ENCODE results near the gene PUS7. TPM values are rescaled to one million over a fixed set of nuclear protein-coding genes. Genes with fewer than 3 reads are reported as not detected.
A peak's percentile ranks its signal among the peaks of the same experiment; 100 is the strongest.

PUS7 gene
- total RNA-seq, 8 experiments from 2014 or later: 7.2 to 42.6 (median 14.3) TPM

DNA sequence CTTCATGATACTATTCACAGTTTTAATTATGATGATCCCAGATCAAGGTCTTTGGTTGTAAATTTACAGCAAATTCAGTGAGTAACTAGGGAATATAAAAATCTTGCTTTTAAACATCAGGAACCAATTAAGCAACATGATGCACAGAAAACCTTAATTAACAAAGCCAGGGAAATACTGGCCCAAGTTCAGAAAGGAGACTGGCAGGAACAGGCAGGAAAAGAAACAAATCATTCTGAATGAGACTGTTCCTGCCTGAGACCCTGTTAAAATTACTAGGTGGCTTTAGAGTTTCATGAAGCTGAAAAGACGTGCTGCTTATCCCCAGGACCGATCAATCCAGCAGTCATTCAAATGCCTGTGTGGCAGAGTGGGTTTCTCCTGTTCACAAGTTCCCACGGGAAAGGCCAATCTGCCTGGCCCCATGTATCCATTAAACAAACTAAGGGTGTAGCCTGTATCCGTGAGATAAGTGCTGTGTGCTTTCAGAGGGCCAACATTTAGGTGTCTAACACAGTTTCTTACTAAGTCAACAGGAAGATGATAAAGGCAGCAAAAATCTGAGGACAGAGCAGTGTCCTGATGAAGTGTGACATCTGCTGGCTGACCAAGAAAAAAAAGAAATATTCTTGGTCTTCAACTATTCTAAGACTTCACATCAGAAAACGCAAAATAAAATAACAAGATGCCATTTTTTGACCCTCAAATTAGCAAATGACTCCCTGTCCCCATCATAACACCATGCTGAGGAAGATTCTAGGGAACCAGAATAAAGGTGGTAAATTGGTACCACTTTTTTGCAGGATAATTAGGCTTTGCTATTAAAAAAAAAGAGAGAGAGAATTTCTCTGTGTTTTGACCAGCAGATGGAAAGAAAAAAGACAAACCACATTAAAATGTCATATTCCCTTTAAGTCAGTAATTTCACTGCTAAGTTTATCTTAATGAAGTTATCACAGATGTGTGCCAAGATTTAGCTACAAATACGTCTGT is 34.2 kb downstream of the PUS7 start:
- Histone ChIP-seq H3K4me3 (no peak overlapping the region), H3K4me1 (replicated peaks in 1 of 2) (no peaks in the 10 kb centered on the region), H3K27ac (no peak overlapping the region)
- in situ Hi-C loops (cut with MboI; ENCODE audit: low pct_unique_long_range_greater_than_20kb in 2 of 9, low sequenced_read_pairs in 9 of 9, unreplicated experiment in 9 of 9): no loop called here
- peak; percentile 32 to 86 (median 52) for ATAC-seq (replicated peaks in 6 of 8)
- 20 to 100% (median 86%) methylated on average over 1 to 5 of the region's 6 CpGs; no CpG with 5 or more reads in 1 of the 10 experiments for WGBS, 10 experiments

DNA sequence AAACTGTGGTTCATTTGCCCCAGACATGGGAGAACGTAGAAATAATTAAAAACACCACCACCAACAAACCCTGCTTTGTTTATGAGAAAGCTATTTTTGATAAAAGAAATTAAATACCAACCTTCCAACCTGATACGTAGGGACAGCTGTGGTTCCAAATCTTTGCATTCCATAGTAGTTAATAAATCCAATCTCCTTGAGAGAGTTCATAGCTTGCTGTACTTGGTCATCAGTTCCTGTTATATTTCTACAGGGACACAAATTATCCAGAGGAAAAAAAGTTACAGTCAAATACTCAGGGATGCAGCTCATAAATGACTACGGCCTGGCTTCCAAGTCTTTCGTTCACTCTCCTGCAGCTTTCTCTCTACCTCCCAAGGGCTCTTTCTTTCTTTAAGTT is 41.1 kb downstream of the PUS7 start:
- WGBS, 10 experiments: 86 to 100% (median 94%) methylated on average over 2 to 4 of the region's 4 CpGs; no CpG with 5 or more reads in 2 of the 10 experiments
- Histone ChIP-seq H3K4me3 (no peak overlapping the region), H3K4me1 (replicated peaks in 1 of 2) (no peaks in the 10 kb centered on the region), H3K27ac (no peak overlapping the region)
- no peak for ATAC-seq (replicated peaks in 6 of 8)
- in situ Hi-C loops (cut with MboI; ENCODE audit: low pct_unique_long_range_greater_than_20kb in 2 of 9, low sequenced_read_pairs in 9 of 9, unreplicated experiment in 9 of 9): no loop called here

DNA sequence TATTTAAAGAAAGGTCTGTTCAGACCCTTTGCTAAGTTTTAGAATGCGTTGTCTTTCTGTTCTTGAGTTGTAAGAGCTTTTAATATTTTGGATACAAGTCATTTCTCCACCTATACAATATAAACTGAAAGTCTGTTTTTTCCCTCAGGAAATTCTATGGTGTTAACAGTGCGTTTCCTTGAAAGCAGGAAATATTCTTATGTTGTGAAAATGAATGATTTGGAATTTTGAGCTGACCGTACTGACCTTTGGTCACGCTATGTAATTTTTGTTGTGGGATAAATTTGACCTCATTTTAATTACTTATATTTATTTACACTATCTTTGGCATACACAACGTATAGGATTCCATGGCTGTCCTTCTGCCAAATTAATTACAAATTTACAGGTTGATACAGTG is 43.5 kb downstream of the PUS7 start:
- ATAC-seq (replicated peaks in 6 of 8): no peak
- in situ Hi-C loops (cut with MboI; ENCODE audit: low pct_unique_long_range_greater_than_20kb in 2 of 9, low sequenced_read_pairs in 9 of 9, unreplicated experiment in 9 of 9): no loop called here
- H3K27ac ChIP-seq: no peak overlapping the region
- 81 to 98% (median 92%) methylated on average over 1 to 5 of the region's 5 CpGs for WGBS, 10 experiments
- no peak overlapping the region for H3K4me3 ChIP-seq
- no peaks in the 10 kb centered on the region for H3K4me1 ChIP-seq (replicated peaks in 1 of 2)

DNA sequence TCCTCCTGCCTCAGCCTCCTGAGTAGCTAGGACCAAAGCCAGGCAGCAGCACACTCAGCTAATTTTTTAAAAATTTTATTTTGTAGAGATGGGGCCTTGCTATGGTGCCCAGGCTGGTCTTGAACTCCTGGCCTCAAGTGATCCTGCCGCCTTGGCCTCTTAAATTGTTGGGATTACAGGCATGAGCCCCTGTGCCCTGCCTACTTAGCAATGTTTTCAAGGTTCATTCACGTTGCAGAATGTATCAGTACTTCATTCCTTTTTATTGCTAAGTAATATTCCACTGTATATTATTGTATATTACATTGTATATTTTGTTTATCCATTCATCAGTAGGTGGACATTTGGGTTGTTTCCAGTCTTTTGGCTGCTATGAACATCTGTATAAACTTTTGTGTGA is 44.2 kb downstream of the PUS7 start:
- Histone ChIP-seq H3K27ac (no peak overlapping the region), H3K4me3 (no peak overlapping the region), H3K4me1 (replicated peaks in 1 of 2) (no peaks in the 10 kb centered on the region)
- no peak for ATAC-seq (replicated peaks in 6 of 8)
- in situ Hi-C loops (cut with MboI; ENCODE audit: low pct_unique_long_range_greater_than_20kb in 2 of 9, low sequenced_read_pairs in 9 of 9, unreplicated experiment in 9 of 9): no loop called here
- 0 to 100% (median 100%) methylated on average over 1 to 2 of the region's 2 CpGs; no CpG with 5 or more reads in 3 of the 10 experiments for WGBS, 10 experiments

DNA sequence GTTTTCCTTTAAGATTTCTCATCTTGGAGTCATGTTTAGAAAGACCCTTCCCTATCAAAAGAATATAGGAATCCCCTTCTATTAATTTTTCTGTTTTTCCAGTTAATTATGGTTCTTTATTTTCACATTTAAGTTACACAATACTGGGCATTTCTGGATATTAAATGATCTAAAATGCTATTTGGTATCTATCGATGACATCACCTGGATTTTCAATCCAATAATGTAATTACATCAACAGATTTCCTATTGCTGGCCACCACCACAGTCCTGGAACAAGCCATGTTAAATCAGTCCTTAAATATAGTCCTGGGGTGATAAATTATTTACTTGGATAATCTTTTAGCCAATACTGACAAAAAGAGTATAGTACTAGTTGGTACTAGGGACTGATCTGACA is 48.0 kb downstream of the PUS7 start:
- WGBS, 10 experiments: 100% methylated on average over 1 of the region's 1 CpG; no CpG with 5 or more reads in 1 of the 10 experiments

DNA sequence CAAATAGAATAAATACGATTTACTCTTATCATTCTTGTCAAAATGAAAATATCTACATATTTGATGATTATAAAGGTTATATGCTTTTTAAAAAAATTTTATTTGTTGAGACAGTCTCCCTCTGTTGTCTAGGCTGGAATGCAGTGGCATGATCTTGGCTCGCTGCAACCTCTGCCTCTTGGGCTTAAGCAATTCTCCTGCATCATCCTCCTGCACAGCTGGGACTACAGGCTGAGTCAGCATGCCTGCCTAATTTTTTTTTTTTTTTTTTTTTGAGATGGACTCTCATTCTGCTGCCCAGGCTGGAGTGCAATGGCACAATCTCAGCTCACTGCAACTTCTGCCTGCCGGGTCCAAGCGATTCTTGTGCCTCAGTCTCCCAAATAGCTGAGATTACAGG is 48.9 kb downstream of the PUS7 start:
- in situ Hi-C loops (cut with MboI; ENCODE audit: low pct_unique_long_range_greater_than_20kb in 2 of 9, low sequenced_read_pairs in 9 of 9, unreplicated experiment in 9 of 9): no loop called here
- peak in 7 of 8 experiments; percentile 58 to 94 (median 74) for ATAC-seq (replicated peaks in 6 of 8)
- Histone ChIP-seq H3K27ac (no peak overlapping the region), H3K4me3 (no peak overlapping the region), H3K4me1 (replicated peaks in 1 of 2) (no peaks in the 10 kb centered on the region)
- WGBS, 10 experiments: 31 to 100% (median 93%) methylated on average over 2 to 4 of the region's 4 CpGs; no CpG with 5 or more reads in 3 of the 10 experiments

More for the DNA sequence above, 48.0 kb downstream of the PUS7 start:
- in situ Hi-C loops (cut with MboI; ENCODE audit: low pct_unique_long_range_greater_than_20kb in 2 of 9, low sequenced_read_pairs in 9 of 9, unreplicated experiment in 9 of 9): no loop called here
- H3K4me3 ChIP-seq: no peak overlapping the region
- no peaks in the 10 kb centered on the region for H3K4me1 ChIP-seq (replicated peaks in 1 of 2)
- no peak for ATAC-seq (replicated peaks in 6 of 8)
- no peak overlapping the region for H3K27ac ChIP-seq

DNA sequence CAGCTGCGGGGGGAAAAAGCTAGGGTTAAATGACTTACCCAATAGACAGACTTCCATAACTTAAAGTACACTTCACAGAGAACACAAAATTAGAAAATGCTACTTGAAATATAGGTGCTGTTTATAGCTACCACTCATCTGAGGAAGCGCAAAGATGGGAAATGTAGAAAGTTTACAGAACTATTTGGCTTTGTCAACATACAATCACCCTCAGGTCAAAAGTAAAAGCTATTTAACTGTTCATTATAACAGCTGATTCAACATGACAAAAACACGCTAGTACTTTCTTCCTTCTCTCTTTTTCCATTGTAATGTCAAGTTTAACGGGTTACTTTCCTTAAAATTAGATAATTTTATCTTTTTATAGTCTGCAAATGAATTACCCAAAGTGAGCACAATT is 51.2 kb downstream of the PUS7 start:
- no peak for ATAC-seq (replicated peaks in 6 of 8)
- WGBS, 10 experiments: 81 to 100% (median 95%) methylated on average over 1 to 4 of the region's 4 CpGs; no CpG with 5 or more reads in 1 of the 10 experiments
- Histone ChIP-seq H3K4me3 (no peak overlapping the region), H3K4me1 (replicated peaks in 1 of 2) (no peaks in the 10 kb centered on the region), H3K27ac (no peak overlapping the region)
- in situ Hi-C loops (cut with MboI; ENCODE audit: low pct_unique_long_range_greater_than_20kb in 2 of 9, low sequenced_read_pairs in 9 of 9, unreplicated experiment in 9 of 9): no loop called here

DNA sequence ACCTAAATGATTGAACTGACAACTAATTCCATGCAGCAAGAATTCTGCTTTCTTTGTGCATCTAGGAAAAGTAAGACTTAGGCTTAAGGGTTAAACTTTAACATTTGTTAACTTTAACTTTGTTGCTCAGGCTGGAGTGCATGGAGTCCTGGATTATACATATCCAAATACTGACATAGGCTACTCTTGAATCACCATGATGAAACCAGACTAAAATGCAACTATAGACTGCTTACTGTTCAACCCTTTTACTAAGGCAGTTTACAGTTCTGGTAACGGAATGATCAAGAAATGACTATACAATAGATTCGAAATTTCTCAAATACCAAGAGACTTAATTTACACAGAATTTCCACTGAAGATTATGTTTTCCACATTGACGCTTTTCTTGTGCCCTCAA is 52.0 kb downstream of the PUS7 start:
- in situ Hi-C loops (cut with MboI; ENCODE audit: low pct_unique_long_range_greater_than_20kb in 2 of 9, low sequenced_read_pairs in 9 of 9, unreplicated experiment in 9 of 9): no loop called here
- 90 to 100% (median 97%) methylated on average over 2 to 3 of the region's 3 CpGs; no CpG with 5 or more reads in 1 of the 10 experiments for WGBS, 10 experiments
- no peak for ATAC-seq (replicated peaks in 6 of 8)
- H3K4me1 ChIP-seq (replicated peaks in 1 of 2): no peaks in the 10 kb centered on the region
- H3K4me3 ChIP-seq: no peak overlapping the region
- H3K27ac ChIP-seq: no peak overlapping the region

DNA sequence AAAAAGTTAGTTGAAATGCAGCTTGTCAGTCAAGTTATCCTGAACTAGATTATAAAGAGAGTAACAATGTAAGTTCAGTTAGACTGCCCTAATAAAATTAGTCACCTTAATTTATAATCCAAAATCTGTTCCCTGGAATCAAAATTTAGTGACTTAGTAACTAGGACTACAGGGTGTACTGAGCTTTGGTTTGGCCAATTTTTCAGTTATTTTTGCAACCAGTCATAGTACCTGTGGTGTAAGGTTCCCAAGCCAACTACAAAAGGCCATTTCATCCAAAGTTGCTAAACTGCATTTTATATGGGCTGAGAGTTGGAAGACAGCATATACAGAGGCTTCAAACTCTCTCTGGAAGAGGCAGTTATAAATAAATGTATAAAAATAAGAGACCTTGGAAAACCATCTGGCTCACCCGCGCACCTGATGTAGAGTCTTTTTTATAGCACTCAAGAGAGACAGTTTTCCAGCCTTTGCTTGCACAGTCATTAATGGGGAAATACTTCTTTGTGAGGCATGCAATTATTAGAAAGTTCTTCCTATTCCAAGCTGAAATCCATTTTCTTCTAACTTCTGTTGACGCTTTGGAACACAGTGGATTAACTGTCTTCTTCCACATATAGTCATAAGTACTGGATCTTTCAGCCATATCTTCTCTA is 59.2 kb downstream of the PUS7 start:
- 63 to 100% (median 93%) methylated on average over 1 to 3 of the region's 3 CpGs; no CpG with 5 or more reads in 3 of the 10 experiments for WGBS, 10 experiments
- Histone ChIP-seq H3K4me1 (replicated peaks in 1 of 2) (no peaks in the 10 kb centered on the region), H3K4me3 (no peak overlapping the region), H3K27ac (no peak overlapping the region)
- in situ Hi-C loops (cut with MboI; ENCODE audit: low pct_unique_long_range_greater_than_20kb in 2 of 9, low sequenced_read_pairs in 9 of 9, unreplicated experiment in 9 of 9): no loop called here
- no peak for ATAC-seq (replicated peaks in 6 of 8)

DNA sequence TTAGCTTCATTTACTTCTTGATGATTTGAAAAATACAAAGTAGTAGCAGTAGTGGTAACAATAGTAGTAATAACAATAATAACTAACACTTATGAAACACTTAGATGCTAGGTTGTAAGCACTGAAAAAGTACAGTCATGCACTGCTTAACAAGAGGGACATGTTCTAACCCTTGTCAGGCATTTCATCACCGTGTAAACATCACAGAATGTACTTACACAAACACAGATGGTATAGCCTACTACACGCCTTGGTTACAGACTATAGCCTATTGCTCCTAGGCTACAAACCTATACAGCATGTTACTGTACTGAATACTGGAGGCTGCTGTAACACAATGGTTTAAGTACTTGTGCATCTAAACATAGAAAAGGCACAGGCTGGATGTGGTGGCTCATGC is 60.6 kb downstream of the PUS7 start:
- in situ Hi-C loops (cut with MboI; ENCODE audit: low pct_unique_long_range_greater_than_20kb in 2 of 9, low sequenced_read_pairs in 9 of 9, unreplicated experiment in 9 of 9): no loop called here
- Histone ChIP-seq H3K27ac (no peak overlapping the region), H3K4me1 (replicated peaks in 1 of 2) (no peaks in the 10 kb centered on the region), H3K4me3 (no peak overlapping the region)
- 88 to 100% (median 92%) methylated on average over 1 to 2 of the region's 2 CpGs; no CpG with 5 or more reads in 4 of the 10 experiments for WGBS, 10 experiments
- ATAC-seq (replicated peaks in 6 of 8): no peak

DNA sequence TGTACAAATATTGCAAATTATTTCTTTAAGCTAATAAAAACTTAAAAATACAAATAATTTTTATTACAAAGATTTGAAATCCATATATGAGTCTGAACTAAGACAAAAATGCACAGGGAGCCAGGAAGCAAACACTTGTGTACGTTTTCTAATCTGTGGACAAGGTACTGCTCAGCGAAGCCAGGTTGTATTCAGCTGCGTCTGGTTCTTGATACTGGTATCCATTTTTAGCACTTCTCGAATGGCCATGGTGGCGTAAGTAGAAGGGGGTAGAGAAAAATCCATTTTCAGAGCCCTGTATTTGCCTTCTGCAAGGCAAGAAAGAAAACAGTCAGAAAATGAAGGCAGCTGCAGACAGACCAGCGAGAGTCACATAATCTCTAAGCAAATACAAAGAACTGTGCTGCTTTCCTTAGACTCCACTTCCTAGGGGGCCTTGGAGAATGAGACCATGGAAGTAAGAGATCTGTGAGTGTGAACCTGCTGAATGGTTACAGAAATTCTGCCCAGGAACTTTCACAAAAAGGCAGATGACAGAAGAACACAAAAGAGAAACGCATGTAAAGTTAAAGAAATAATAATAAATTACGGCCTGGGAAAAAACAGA is 64.3 kb downstream of the PUS7 start:
- WGBS, 10 experiments: 88 to 98% (median 92%) methylated on average over 2 to 8 of the region's 8 CpGs
- ATAC-seq (replicated peaks in 6 of 8): no peak
- H3K4me3 ChIP-seq: no peak overlapping the region
- in situ Hi-C loops (cut with MboI; ENCODE audit: low pct_unique_long_range_greater_than_20kb in 2 of 9, low sequenced_read_pairs in 9 of 9, unreplicated experiment in 9 of 9): no loop called here
- H3K27ac ChIP-seq: no peak overlapping the region
- H3K4me1 ChIP-seq (replicated peaks in 1 of 2): no peaks in the 10 kb centered on the region

DNA sequence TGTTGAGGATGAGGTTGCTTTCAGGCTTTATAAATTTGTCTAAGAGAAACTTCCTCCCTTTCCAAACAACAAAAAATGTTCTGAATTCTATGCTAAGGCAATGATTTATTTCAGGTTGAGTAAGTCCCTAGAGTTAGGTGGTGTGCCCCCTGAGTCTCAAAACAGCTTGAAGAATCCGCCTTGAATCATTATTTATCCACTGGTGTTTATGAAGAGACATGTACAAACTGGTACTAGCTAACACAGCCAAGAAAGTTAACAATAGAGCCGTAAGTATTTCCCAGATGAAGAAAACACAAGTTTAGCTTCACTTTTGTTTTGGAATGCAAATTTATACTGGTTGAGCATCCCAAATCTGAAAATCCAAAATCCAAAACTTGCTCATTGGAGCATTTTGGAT is 67.2 kb downstream of the PUS7 start:
- in situ Hi-C loops (cut with MboI; ENCODE audit: low pct_unique_long_range_greater_than_20kb in 2 of 9, low sequenced_read_pairs in 9 of 9, unreplicated experiment in 9 of 9): no loop called here
- peak in 1 of 8 experiments; percentile 48 for ATAC-seq (replicated peaks in 6 of 8)
- Histone ChIP-seq H3K27ac (no peak overlapping the region), H3K4me3 (no peak overlapping the region), H3K4me1 (replicated peaks in 1 of 2) (no peaks in the 10 kb centered on the region)
- 14 to 84% (median 71%) methylated on average over 1 to 2 of the region's 2 CpGs for WGBS, 10 experiments
